ENCODE measurements around the gene LRMDA.

DNA sequence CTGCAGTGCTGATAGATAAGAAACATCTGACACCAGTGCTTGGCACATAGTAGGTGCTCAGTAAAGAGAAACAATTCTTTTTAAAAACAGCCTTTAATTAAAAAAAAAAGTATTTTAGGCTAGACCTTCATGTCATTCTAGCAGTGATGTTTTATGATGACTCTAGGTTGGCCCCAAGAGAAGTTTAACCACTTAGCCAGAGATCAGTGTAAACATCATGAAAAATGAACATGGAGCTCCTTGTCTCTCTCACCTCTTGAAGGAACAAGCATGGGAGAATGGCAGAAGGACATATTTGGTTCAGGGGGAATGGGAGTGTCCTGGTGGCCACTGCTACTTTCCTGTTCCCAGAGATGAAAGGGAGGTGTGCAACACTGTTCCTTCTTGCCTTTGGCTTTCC is 641.0 kb downstream of the LRMDA start:
- TF ChIP-seq CTCF (IDR thresholded peaks at IDR 0.05) (no peak), POLR2A (IDR thresholded peaks at IDR 0.05) (no peak)

All from adrenal gland (tissue), 5 donors.